Uterus (tissue), 4 donors: Measurements from ENCODE around the gene ALDH1L1. TPM values are rescaled to one million over a fixed set of nuclear protein-coding genes. Genes with fewer than 3 reads are reported as not detected.

ENCODE experiments used
- DNase-seq, 2 donors: peaks; one replicate each; pipeline ENCODE4 v3.0.0-alpha.2; 2019 to 2020
- H3K27ac ChIP-seq, 2 donors: fragments of 200-600 bp; sonication (generic); 1 replicate in 1 of 2; 2 replicates in 1 of 2; pipeline ENCODE4 v1.5.1; 2016 to 2018
- H3K27me3 ChIP-seq, 2 donors: fragments of 200-600 bp; sonication (generic); one replicate each; pipeline ENCODE4 v1.5.1; 2018 to 2019; ENCODE audit warnings: control low read depth in 1 of 2
- H3K36me3 ChIP-seq, 2 donors: fragments of 200-600 bp; sonication (generic); one replicate each; pipeline ENCODE4 v1.5.1; 2019; ENCODE audit warnings: control low read depth in 1 of 2
- H3K4me1 ChIP-seq, 2 donors: fragments of 200-600 bp; sonication (generic); one replicate each; pipeline ENCODE4 v1.5.1; 2018 to 2019; ENCODE audit warnings: control low read depth in 1 of 2
- H3K4me3 ChIP-seq, 2 donors: fragments of 200-600 bp; sonication (generic); 1 replicate in 1 of 2; 2 replicates in 1 of 2; pipeline ENCODE4 v1.5.1; 2018 to 2019; ENCODE audit warnings: mild to moderate bottlenecking in 1 of 2
- H3K9me3 ChIP-seq, 2 donors: fragments of 200-600 bp; sonication (generic); one replicate each; pipeline ENCODE4 v1.5.1; 2019; ENCODE audit warnings: control low read depth in 1 of 2
- POLR2A ChIP-seq, 2 donors: fragments of 450-650 bp; IDR thresholded peaks; one replicate each; pipeline ENCODE4 v1.6.1; 2016; ENCODE audit warnings: antibody characterized with exemption in 2 of 2, mild to moderate bottlenecking in 1 of 2, moderate library complexity in 1 of 2
- intact Hi-C: fragments of 100-400 bp; cut with DNase I; formaldehyde crosslinking; loops from one replicate; pipeline ENCODE4 v1.15.1; 2023; ENCODE audit warnings: low total_unique reads
- total RNA-seq, 4 donors: library from RNA; depleted of rRNA in 3 of 4; stranded (reverse); fragments of >200 nt in 3 of 4; gene quantifications; one replicate each; pipeline versions ENCODE4 v1.1.0 to v1.2.4, GENCODE V29; 2014 to 2023
- TF ChIP-seq, protein P1 (sequence below), 4 experiments: fragments of 200-600 bp in 2 of 4; fragments of 450-650 bp in 2 of 4; sonication (generic) in 2 of 4; IDR thresholded peaks; one replicate each; pipeline ENCODE4 v1.5.1; 2016 to 2019; ENCODE audit warnings: antibody characterized with exemption in 4 of 4, mild to moderate bottlenecking in 2 of 4, moderate library complexity in 1 of 4
- donor health status: DM: yes; HTN: yes; CAD: no.

ALDH1L1 gene
- total RNA-seq, 4 donors from 2014 or later = 2.1 to 27.3 (median 8.4) TPM

DNA sequence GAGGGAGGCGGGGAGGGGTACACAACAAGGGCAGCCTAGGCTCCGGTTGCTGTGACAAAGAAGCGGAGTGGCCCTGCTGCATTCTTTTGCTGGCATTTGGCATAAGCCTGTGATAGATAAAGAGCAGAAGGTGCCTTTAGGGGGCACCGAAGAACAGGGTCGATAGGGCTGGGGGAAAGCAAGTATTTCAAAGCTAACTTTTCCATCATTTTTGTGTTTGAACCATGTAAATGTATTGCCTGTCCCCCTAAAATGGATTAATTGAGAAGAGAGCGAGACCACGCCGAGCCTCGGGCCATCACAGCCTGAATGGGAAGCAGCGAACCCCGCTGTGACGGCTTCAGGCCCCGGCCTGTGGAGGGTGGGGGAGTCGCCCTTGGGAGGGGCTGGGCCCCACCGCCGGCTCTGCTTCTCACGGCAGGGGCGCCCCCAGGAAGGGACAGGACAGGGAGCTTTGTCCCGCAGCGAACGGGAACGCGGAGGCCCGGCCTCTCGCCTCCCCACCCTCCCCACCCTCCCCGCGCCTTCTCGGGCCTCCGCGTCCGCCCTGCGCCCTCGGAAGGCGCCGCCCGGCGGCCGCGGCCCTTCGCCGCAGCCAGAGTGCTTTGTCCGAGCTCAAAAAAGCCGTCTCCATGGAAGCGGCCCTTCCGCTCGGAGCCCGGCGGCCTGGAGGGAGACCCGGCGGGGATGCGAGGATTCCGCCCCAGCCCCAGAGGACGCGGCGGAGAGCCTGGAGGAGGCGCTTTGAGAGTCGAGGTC lies 32.4 kb upstream of the ALDH1L1 start:
- H3K4me1 ChIP-seq = no peaks in the 10 kb centered on the region
- TF ChIP-seq, protein P1, sequence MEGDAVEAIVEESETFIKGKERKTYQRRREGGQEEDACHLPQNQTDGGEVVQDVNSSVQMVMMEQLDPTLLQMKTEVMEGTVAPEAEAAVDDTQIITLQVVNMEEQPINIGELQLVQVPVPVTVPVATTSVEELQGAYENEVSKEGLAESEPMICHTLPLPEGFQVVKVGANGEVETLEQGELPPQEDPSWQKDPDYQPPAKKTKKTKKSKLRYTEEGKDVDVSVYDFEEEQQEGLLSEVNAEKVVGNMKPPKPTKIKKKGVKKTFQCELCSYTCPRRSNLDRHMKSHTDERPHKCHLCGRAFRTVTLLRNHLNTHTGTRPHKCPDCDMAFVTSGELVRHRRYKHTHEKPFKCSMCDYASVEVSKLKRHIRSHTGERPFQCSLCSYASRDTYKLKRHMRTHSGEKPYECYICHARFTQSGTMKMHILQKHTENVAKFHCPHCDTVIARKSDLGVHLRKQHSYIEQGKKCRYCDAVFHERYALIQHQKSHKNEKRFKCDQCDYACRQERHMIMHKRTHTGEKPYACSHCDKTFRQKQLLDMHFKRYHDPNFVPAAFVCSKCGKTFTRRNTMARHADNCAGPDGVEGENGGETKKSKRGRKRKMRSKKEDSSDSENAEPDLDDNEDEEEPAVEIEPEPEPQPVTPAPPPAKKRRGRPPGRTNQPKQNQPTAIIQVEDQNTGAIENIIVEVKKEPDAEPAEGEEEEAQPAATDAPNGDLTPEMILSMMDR (IDR thresholded peaks at IDR 0.05) = peak in 3 of 4 experiments; percentile 32 to 69 (median 61)
- TF ChIP-seq POLR2A (IDR thresholded peaks at IDR 0.05) = no peak
- H3K9me3 ChIP-seq = no peaks in the 10 kb centered on the region
- intact Hi-C loops = no loop called here
- no peaks in the 10 kb centered on the region for H3K36me3 ChIP-seq
- peak overlapping the region; percentile 23 to 58 for H3K4me3 ChIP-seq
- peak; percentile 34 to 57 for DNase-seq
- peak overlapping the region; percentile 49 to 67 for H3K27ac ChIP-seq
- H3K27me3 ChIP-seq = no peaks in the 10 kb centered on the region

DNA sequence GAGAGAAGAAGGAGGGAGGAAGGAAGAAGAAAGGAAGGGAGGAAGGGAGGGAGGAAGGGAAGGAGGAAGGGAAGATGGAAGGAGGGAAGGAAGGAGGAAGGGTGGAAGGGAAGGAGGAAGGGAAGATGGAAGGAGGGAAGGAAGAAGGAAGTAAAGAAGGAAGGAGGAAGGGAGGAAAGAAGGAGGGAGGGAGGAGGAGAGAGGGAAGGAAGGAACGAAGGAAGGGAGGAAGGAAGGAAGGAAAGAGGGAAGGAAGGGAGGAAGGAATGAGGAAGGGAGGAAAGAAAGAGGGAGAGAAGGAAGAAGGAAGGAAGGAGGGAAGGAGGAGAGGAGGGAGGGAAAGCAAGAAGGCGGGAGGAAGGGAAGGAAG lies 31.8 kb upstream of the ALDH1L1 start:
- peak overlapping the region in 1 of 2 donors; percentile 67 for H3K27ac ChIP-seq

DNA sequence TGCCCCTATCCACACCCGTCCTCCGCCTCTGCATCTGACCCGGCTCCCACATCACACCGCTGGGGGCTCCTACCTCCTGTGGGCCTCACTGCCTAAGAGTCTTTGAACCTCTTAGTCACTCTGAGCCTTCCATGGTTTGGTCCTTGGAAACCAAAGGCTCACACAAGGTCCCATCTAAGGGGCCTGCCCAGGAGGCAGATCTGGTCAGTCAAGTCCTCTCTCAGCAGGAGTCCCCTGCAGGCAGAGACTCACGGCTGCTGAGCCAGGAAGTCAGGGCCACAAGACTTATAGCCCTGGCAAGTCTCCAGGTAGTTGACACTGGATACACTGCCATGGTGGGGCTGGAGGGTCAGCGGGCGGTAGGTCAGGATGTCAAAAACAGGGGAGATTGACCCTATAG lies 31.2 kb upstream of the ALDH1L1 start:
- Histone ChIP-seq H3K36me3 (no peaks in the 10 kb centered on the region), H3K27ac (no peak overlapping the region), H3K27me3 (no peaks in the 10 kb centered on the region), H3K4me3 (no peak overlapping the region), H3K4me1 (no peaks in the 10 kb centered on the region), H3K9me3 (no peaks in the 10 kb centered on the region)
- no peak for DNase-seq
- TF ChIP-seq, protein P1 (IDR thresholded peaks at IDR 0.05) = no peak
- intact Hi-C loops = no loop called here

More for the DNA sequence above, 31.8 kb upstream of the ALDH1L1 start:
- no peaks in the 10 kb centered on the region for H3K4me1 ChIP-seq
- TF ChIP-seq, protein P1 (IDR thresholded peaks at IDR 0.05) = no peak
- TF ChIP-seq POLR2A (IDR thresholded peaks at IDR 0.05) = no peak
- H3K27me3 ChIP-seq = no peaks in the 10 kb centered on the region
- no peak for DNase-seq
- no peaks in the 10 kb centered on the region for H3K9me3 ChIP-seq
- intact Hi-C loops = no loop called here
- no peak overlapping the region for H3K4me3 ChIP-seq
- no peaks in the 10 kb centered on the region for H3K36me3 ChIP-seq

GRCh38 chr3:126210606-126211005 lies 30.2 kb upstream of the ALDH1L1 start:
- no peak for TF ChIP-seq POLR2A (IDR thresholded peaks at IDR 0.05)
- TF ChIP-seq, protein P1 (IDR thresholded peaks at IDR 0.05) = no peak
- intact Hi-C loops = no loop called here
- peaks cover 0 to 4% of the 10 kb centered on the region in 2 donors for H3K4me1 ChIP-seq

DNA sequence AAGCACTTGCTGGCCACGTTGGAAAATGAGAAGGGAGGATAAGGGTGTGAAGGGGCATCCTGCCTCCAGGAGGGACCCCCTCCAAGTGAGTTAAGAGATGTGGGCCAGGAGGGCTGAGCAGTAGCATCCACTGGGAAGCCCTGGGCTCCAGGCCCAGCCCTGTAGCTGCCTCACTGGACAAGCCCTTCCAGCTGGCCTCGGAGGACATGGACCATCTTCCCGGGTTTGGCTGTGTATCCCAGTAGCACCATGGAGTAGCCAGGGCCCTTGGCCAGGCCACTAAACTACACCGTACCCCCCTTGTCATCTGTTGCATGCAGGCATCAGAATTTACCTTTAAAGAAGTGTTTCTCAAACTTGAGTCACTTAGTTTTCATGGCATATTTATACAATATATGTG lies 29.4 kb upstream of the ALDH1L1 start:
- TF ChIP-seq, protein P1 (IDR thresholded peaks at IDR 0.05) = no peak
- no peaks in the 10 kb centered on the region for H3K36me3 ChIP-seq
- intact Hi-C loops = no loop called here
- H3K27ac ChIP-seq = no peak overlapping the region
- no peaks in the 10 kb centered on the region for H3K27me3 ChIP-seq
- H3K4me1 ChIP-seq = peaks cover 0 to 4% of the 10 kb centered on the region in 2 donors
- no peak for DNase-seq
- H3K9me3 ChIP-seq = no peaks in the 10 kb centered on the region
- H3K4me3 ChIP-seq = no peak overlapping the region

More at GRCh38 chr3:126210606-126211005, 30.2 kb upstream of the ALDH1L1 start:
- no peaks in the 10 kb centered on the region for H3K27me3 ChIP-seq
- no peak overlapping the region for H3K4me3 ChIP-seq
- no peak for DNase-seq
- H3K9me3 ChIP-seq = no peaks in the 10 kb centered on the region
- H3K36me3 ChIP-seq = no peaks in the 10 kb centered on the region
- no peak overlapping the region for H3K27ac ChIP-seq
